DOHH2 (cell line): ENCODE data around the gene SNX33.
"Not testable (repeated sequence)": the region's sequence is repeated elsewhere in the genome, so short reads cannot be mapped to it uniquely, and the experiment has no call there.

Experiments
- H3F3A ChIP-seq: fragments of 200-600 bp; sonication (generic), shearing (Covaris generic); 2 replicates; pipeline ENCODE4 v1.6.0; 2016; ENCODE audit warnings: antibody characterized with exemption, mild to moderate bottlenecking; ENCODE audit not compliant: control insufficient read depth, insufficient read depth
- H3K27ac ChIP-seq: fragments of 200-600 bp; sonication (generic); 2 replicates; pipeline ENCODE4 v1.5.1; 2014; ENCODE audit warnings: low read depth, mild to moderate bottlenecking, low read length, moderate library complexity
- H3K27me3 ChIP-seq: fragments of 200-600 bp; sonication (generic); 2 replicates; pipeline ENCODE4 v1.6.1; 2014; ENCODE audit warnings: mild to moderate bottlenecking, low read length, mixed read lengths; ENCODE audit not compliant: control insufficient read depth
- H3K36me3 ChIP-seq: fragments of 200-600 bp; sonication (generic); 2 replicates; pipeline ENCODE4 v1.6.1; 2014; ENCODE audit warnings: mild to moderate bottlenecking, low read length, moderate library complexity, mixed read lengths; ENCODE audit not compliant: control insufficient read depth
- H3K4me1 ChIP-seq: fragments of 200-600 bp; sonication (generic); 2 replicates; pipeline ENCODE4 v1.6.1; 2014; ENCODE audit warnings: mild to moderate bottlenecking, low read length, mixed read lengths; ENCODE audit not compliant: control insufficient read depth
- H3K4me2 ChIP-seq: fragments of 200-600 bp; sonication (generic); 2 replicates; pipeline ENCODE4 v1.6.0; 2014; ENCODE audit warnings: mild to moderate bottlenecking, low read length, moderate library complexity
- H3K4me3 ChIP-seq: fragments of 200-600 bp; sonication (generic); 2 replicates; pipeline ENCODE4 v1.5.1; 2014; ENCODE audit warnings: mild to moderate bottlenecking, low read length, mixed read lengths
- H3K79me2 ChIP-seq: fragments of 200-600 bp; sonication (generic); 2 replicates; pipeline ENCODE4 v1.6.1; 2014; ENCODE audit warnings: mild to moderate bottlenecking, low read length, mixed read lengths; ENCODE audit not compliant: control insufficient read depth
- H3K9me2 ChIP-seq: fragments of 200-600 bp; sonication (generic); replicated peaks from 2 replicates; pipeline ENCODE4 v1.6.1; 2014; ENCODE audit warnings: mild to moderate bottlenecking, low read length, mixed read lengths; ENCODE audit not compliant: control insufficient read depth
- H3K9me3 ChIP-seq: fragments of 200-600 bp; sonication (generic); 2 replicates; pipeline ENCODE4 v1.6.1; 2014; ENCODE audit warnings: antibody characterized with exemption, low read length, mixed read lengths; ENCODE audit not compliant: control insufficient read depth, insufficient read depth
- H4K20me1 ChIP-seq: fragments of 200-600 bp; sonication (generic); 2 replicates; pipeline ENCODE4 v1.6.0; 2014; ENCODE audit warnings: low read depth, mild to moderate bottlenecking, antibody characterized with exemption, low read length, moderate library complexity; ENCODE audit not compliant: control insufficient read depth, insufficient read depth
- EZH2phosphoT487 ChIP-seq: fragments of 200-600 bp; sonication (generic); IDR thresholded peaks from 2 replicates; pipeline ENCODE4 v1.6.1; 2017; ENCODE audit warnings: borderline replicate concordance, mild to moderate bottlenecking, antibody characterized with exemption, low read length, moderate library complexity, mixed read lengths
- TF ChIP-seq, protein P1 (sequence below): fragments of 200-600 bp; sonication (generic); IDR thresholded peaks from one replicate; pipeline ENCODE4 v1.5.1; 2014; ENCODE audit warnings: antibody characterized with exemption, mild to moderate bottlenecking, low read depth, low read length; ENCODE audit not compliant: poor library complexity, severe bottlenecking

Gene SNX33

DNA sequence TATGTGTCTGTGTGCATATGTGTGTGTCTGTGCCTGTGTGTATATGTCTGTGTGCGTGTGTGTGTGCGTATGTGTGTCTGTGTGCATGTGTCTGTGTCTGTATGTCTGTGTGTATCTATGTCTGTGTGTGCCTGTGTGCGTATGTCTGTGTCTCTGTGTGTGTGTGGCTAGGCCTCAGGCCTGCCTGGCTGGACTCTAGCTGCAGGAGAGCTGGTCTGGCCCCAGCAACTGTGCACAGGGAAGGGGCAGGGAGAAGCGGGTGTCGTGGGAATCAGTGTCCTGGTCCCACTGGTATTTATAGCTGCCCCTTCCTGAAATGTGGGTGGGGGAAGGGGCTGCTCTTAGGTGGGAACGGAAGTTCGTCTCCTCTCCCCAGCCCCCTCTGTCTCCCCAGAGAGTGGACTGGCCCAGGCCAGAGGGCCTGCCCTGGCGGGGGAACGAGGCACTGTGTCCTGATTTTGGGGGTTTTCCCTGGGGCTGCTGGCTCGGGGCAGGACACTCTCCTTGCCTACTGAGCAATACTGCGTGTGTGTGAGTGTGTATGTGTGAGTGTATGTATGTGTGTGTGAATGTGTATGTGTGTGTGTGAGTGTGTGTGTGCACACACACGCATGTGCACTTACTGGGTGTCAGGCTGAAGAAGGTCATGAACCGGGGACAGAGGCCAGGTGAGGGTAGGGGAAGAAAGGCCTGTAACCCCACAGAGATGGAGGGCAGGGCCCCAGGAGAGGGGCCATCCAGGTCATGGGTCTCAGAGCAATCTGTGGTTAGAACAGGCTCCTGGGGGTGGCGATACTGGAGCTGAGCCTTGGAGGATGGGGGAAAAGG, 58.4 kb downstream of the SNX33 start:
- peaks cover 6% of the 10 kb centered on the region; the same call in 1 of the 2 replicates for H3K4me1 ChIP-seq
- no peaks in the 10 kb centered on the region for H3K27me3 ChIP-seq
- no peak for TF ChIP-seq EZH2phosphoT487
- H3K4me3 ChIP-seq = no peak overlapping the region
- no peak overlapping the region for H3K27ac ChIP-seq
- H3K79me2 ChIP-seq = no peaks in the 10 kb centered on the region
- no peak overlapping the region for H3K4me2 ChIP-seq
- no peaks in the 10 kb centered on the region for H4K20me1 ChIP-seq
- no peaks in the 10 kb centered on the region for H3K9me3 ChIP-seq
- no peaks in the 10 kb centered on the region for H3F3A ChIP-seq
- no peaks in the 10 kb centered on the region for H3K9me2 ChIP-seq
- no peaks in the 10 kb centered on the region for H3K36me3 ChIP-seq

DNA sequence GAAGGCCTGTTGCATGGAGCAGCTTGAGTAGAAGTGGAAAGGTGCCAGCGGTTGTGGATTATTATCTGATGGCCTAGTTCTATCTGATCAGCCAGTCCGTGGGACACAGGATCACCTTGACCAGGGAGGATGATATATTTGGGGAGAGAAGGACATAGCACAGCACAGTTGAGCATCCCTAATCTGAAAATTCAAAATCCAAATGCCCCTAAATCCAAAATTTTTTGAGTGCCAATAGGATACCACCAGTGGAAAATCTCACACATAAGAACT, 58.9 kb downstream of the SNX33 start:
- no peaks in the 10 kb centered on the region for H3K9me3 ChIP-seq
- peaks cover 6% of the 10 kb centered on the region; the same call in 1 of the 2 replicates for H3K4me1 ChIP-seq
- no peak overlapping the region for H3K4me3 ChIP-seq
- H3K27ac ChIP-seq = no peak overlapping the region
- TF ChIP-seq, protein P1, sequence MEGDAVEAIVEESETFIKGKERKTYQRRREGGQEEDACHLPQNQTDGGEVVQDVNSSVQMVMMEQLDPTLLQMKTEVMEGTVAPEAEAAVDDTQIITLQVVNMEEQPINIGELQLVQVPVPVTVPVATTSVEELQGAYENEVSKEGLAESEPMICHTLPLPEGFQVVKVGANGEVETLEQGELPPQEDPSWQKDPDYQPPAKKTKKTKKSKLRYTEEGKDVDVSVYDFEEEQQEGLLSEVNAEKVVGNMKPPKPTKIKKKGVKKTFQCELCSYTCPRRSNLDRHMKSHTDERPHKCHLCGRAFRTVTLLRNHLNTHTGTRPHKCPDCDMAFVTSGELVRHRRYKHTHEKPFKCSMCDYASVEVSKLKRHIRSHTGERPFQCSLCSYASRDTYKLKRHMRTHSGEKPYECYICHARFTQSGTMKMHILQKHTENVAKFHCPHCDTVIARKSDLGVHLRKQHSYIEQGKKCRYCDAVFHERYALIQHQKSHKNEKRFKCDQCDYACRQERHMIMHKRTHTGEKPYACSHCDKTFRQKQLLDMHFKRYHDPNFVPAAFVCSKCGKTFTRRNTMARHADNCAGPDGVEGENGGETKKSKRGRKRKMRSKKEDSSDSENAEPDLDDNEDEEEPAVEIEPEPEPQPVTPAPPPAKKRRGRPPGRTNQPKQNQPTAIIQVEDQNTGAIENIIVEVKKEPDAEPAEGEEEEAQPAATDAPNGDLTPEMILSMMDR = no peak
- H3F3A ChIP-seq = no peaks in the 10 kb centered on the region
- no peak overlapping the region for H3K4me2 ChIP-seq
- H3K27me3 ChIP-seq = no peaks in the 10 kb centered on the region
- H4K20me1 ChIP-seq = no peaks in the 10 kb centered on the region
- H3K79me2 ChIP-seq = no peaks in the 10 kb centered on the region
- H3K36me3 ChIP-seq = no peaks in the 10 kb centered on the region
- H3K9me2 ChIP-seq = no peaks in the 10 kb centered on the region

DNA sequence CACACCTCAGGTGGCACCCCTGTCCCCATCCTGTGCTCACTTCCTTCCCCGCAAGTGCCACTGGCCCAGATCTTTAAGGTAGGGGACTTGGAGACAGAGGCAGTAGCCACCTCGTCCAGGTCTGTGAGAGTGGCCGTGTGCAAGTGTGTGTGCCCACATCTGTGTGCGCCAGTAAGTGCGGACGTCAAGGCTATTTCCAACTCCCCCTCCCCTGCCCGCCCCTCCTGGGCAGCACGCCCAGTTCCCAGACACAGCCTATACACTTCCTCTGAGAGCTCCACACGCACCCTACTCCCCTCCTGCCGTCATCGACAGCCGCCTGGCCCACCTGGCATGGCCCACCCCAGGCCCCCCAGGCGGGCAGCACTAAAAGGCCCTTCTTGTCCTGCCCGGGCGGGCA, 61.7 kb downstream of the SNX33 start:
- H3K4me2 ChIP-seq, H3K79me2 ChIP-seq, H4K20me1 ChIP-seq, H3F3A ChIP-seq, H3K4me3 ChIP-seq, H3K9me2 ChIP-seq, H3K9me3 ChIP-seq, H3K4me1 ChIP-seq, H3K27ac ChIP-seq, H3K36me3 ChIP-seq, H3K27me3 ChIP-seq: not testable (repeated sequence)

DNA sequence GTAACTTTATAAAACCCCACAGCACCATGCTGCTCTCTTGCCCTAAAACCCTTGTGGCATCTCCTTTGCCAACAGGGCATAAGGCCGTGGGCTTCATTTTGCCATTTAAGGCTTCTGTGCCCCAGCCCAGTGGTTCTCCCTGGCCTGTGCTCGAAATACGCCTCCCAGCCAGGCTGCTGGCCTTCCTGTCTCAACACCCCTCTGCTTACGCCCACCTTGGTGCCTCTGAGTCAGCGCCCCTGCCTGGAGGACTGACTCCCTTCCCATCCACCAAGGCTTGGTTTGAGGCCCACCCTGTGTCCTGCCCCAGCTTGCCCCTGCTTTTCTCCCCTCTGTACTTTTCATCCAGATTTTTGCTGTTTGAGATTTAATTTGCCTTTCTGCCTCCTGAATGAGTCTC, 63.2 kb downstream of the SNX33 start:
- not testable (repeated sequence) for H3K27me3 ChIP-seq, H4K20me1 ChIP-seq, H3K9me2 ChIP-seq, H3K4me1 ChIP-seq, H3K4me2 ChIP-seq, H3K27ac ChIP-seq, H3K36me3 ChIP-seq, H3K79me2 ChIP-seq, H3K4me3 ChIP-seq, H3K9me3 ChIP-seq, H3F3A ChIP-seq

DNA sequence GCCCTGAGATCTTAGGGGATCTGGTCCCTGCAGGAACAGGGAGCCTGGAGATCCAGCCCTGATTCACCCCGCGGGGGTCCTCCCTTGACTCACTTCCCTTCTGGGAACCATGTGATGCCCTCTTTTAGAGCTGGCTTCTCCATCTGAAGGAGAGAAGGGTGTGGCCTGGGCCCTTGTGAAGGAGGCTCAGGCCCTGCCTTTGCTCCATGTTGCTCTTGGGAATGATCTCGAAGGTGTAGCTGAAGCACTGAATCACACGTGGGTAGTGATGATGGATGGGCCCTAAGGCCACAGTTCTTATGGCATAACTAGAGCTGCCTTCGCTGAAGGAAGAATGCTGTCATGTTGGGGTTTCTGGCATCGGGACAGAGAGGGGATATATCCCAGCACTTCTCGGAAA, 63.8 kb downstream of the SNX33 start:
- not testable (repeated sequence) for H3K36me3 ChIP-seq, H3K9me3 ChIP-seq, H3K4me2 ChIP-seq, H4K20me1 ChIP-seq, H3K79me2 ChIP-seq, H3K4me1 ChIP-seq, H3K4me3 ChIP-seq, H3K27me3 ChIP-seq, H3F3A ChIP-seq, H3K27ac ChIP-seq, H3K9me2 ChIP-seq
